ENCODE results near the gene HSPA8. TPM values are rescaled to one million over a fixed set of nuclear protein-coding genes. Genes with fewer than 3 reads are reported as not detected.
A peak's percentile ranks its signal among the peaks of the same experiment; 100 is the strongest.

The HSPA8 gene
- total and polyA plus RNA-seq, 2 of the 13 experiments (the other 11 are each of a cell fraction or from before 2014, with no cell fraction given) = 936 to 2,151 TPM

DNA sequence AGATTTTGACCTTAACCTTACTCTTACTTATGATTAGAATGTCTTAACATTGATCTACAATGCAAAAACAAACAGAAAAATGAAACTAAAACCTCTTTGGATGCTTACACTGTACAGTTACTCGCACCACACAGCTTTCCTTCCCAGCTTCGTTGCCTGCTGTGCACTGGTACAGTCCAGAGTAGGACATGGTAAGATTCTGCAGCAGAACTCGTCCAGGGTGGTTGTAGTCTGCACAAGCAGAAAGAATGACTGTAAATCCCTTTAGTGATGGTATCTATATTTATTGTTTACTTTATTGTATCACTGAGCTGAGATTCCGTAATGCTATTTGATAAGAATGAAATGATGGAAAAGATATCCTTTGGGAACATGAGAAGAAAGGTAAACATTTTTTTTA lies 21.0 kb upstream of the HSPA8 start:
- peaks cover 7% of the 10 kb centered on the region; the same call in 1 of the 2 replicates for H3K4me1 ChIP-seq (ENCODE audit: insufficient read depth, low read length)
- ChIA-PET POLR2A (interaction anchor here (1.2 to 5.3 kb wide), 2 partner anchors 19 to 21 kb away, joined by 3 to 20 read pairs; partner anchors contain the start of gene HSPA8), CTCF (ENCODE audit: low intra/inter-chr PET ratio, low total read pairs) (no interaction called here)
- no peaks in the 10 kb centered on the region for H4K20me1 ChIP-seq (ENCODE audit: insufficient read depth, low read length)
- H3K36me3 ChIP-seq (replicated peaks in 1 of 2; ENCODE audit: control insufficient read depth in 1 of 2, insufficient read depth in 2 of 2, low read length in 2 of 2) = no peaks in the 10 kb centered on the region
- BruUV-seq (replicated peaks) = no TSS peak
- no peak overlapping the region for H3K4me3 ChIP-seq (replicated peaks in 1 of 3; ENCODE audit: insufficient read depth in 1 of 3, low read depth in 2 of 3, low read length in 3 of 3)
- no peaks in the 10 kb centered on the region for H3K9me3 ChIP-seq (ENCODE audit: low read length)
- intact Hi-C loops (cut with micrococcal nuclease; ENCODE audit: unreplicated experiment) = no loop called here
- H3K4me2 ChIP-seq (ENCODE audit: low read depth, low read length) = no peak overlapping the region
- TF ChIP-seq HOXA3 (CRISPR knock-in tag; IDR thresholded peaks at IDR 0.05) (no peak), ZBTB33 (CRISPR knock-in tag; IDR thresholded peaks at IDR 0.05) (no peak), ZNF124 (CRISPR knock-in tag; IDR thresholded peaks at IDR 0.05) (no peak), ZNF160 (CRISPR knock-in tag; IDR thresholded peaks at IDR 0.05) (no peak), IRF2 (CRISPR knock-in tag; IDR thresholded peaks at IDR 0.05) (no peak), SMYD3 (CRISPR knock-in tag; IDR thresholded peaks at IDR 0.05) (no peak), ZSCAN5A (CRISPR knock-in tag; IDR thresholded peaks at IDR 0.05; ENCODE audit: borderline replicate concordance) (no peak), CENPX (CRISPR knock-in tag; IDR thresholded peaks at IDR 0.05) (no peak), HOXA9 (CRISPR knock-in tag; IDR thresholded peaks at IDR 0.05; ENCODE audit: borderline replicate concordance) (no peak), DNMT1 (CRISPR knock-in tag; IDR thresholded peaks at IDR 0.05) (no peak), ZNF550 (CRISPR knock-in tag; IDR thresholded peaks at IDR 0.05; ENCODE audit: borderline replicate concordance) (no peak), ZNF326 (CRISPR knock-in tag; IDR thresholded peaks at IDR 0.05; ENCODE audit: borderline replicate concordance) (no peak)
- TF ChIP-seq, protein P1, sequence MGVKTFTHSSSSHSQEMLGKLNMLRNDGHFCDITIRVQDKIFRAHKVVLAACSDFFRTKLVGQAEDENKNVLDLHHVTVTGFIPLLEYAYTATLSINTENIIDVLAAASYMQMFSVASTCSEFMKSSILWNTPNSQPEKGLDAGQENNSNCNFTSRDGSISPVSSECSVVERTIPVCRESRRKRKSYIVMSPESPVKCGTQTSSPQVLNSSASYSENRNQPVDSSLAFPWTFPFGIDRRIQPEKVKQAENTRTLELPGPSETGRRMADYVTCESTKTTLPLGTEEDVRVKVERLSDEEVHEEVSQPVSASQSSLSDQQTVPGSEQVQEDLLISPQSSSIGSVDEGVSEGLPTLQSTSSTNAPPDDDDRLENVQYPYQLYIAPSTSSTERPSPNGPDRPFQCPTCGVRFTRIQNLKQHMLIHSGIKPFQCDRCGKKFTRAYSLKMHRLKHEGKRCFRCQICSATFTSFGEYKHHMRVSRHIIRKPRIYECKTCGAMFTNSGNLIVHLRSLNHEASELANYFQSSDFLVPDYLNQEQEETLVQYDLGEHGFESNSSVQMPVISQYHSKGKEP (CRISPR knock-in tag; IDR thresholded peaks at IDR 0.05) = no peak
- TF ChIP-seq, protein P2, sequence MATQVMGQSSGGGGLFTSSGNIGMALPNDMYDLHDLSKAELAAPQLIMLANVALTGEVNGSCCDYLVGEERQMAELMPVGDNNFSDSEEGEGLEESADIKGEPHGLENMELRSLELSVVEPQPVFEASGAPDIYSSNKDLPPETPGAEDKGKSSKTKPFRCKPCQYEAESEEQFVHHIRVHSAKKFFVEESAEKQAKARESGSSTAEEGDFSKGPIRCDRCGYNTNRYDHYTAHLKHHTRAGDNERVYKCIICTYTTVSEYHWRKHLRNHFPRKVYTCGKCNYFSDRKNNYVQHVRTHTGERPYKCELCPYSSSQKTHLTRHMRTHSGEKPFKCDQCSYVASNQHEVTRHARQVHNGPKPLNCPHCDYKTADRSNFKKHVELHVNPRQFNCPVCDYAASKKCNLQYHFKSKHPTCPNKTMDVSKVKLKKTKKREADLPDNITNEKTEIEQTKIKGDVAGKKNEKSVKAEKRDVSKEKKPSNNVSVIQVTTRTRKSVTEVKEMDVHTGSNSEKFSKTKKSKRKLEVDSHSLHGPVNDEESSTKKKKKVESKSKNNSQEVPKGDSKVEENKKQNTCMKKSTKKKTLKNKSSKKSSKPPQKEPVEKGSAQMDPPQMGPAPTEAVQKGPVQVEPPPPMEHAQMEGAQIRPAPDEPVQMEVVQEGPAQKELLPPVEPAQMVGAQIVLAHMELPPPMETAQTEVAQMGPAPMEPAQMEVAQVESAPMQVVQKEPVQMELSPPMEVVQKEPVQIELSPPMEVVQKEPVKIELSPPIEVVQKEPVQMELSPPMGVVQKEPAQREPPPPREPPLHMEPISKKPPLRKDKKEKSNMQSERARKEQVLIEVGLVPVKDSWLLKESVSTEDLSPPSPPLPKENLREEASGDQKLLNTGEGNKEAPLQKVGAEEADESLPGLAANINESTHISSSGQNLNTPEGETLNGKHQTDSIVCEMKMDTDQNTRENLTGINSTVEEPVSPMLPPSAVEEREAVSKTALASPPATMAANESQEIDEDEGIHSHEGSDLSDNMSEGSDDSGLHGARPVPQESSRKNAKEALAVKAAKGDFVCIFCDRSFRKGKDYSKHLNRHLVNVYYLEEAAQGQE (IDR thresholded peaks at IDR 0.05; ENCODE audit: borderline replicate concordance in 1 of 2, low read depth in 1 of 2, low read length in 2 of 2) = no peak
- peak; percentile 52; the same call in 2 of the 3 replicates for ATAC-seq
- DNase-seq (ENCODE audit: low spot score) = no peak
- no peak overlapping the region for H2AFZ ChIP-seq (ENCODE audit: low read length)
- no peak overlapping the region for H3K9ac ChIP-seq (ENCODE audit: insufficient read depth, low read depth, low read length)
- WGBS (ENCODE audit: low lambda C conversion rate) = 26% methylated on average over 4 of the region's 4 CpGs
- in situ Hi-C loops (cut with HindIII; ENCODE audit: extremely low pct_ligation_motif_present, low pct_unique_long_range_greater_than_20kb) = no loop called here
- no peaks in the 10 kb centered on the region for H3K79me2 ChIP-seq (ENCODE audit: insufficient read depth, low read length)
- H3K27ac ChIP-seq (ENCODE audit: extremely low read length, insufficient read depth, low read length) = no peak overlapping the region
- no peak for FAIRE-seq
- no peaks in the 10 kb centered on the region for H3K27me3 ChIP-seq (ENCODE audit: control insufficient read depth in 1 of 2, insufficient read depth in 2 of 2, low read length in 2 of 2)
